Smooth muscle cell (in vitro differentiated cells): ENCODE results near the gene TENM4. TPM values are rescaled to one million over a fixed set of nuclear protein-coding genes. Genes with fewer than 3 reads are reported as not detected.

Experiments used
- DNase-seq: peaks from one replicate; lab custom pipeline; 2025; ENCODE audit not compliant: unreplicated experiment; lab: John Stamatoyannopoulos, UW
- H2AFZ ChIP-seq: fragments of 200-600 bp; sonication (generic); 2 replicates; pipeline ENCODE4 v1.6.0; 2016; ENCODE audit warnings: antibody characterized with exemption, low read depth, mild to moderate bottlenecking
- H3F3A ChIP-seq: fragments of 200-600 bp; sonication (generic); 2 replicates; pipeline ENCODE4 v1.6.0; 2017; ENCODE audit warnings: antibody characterized with exemption, low read depth
- H3K27ac ChIP-seq: fragments of 200-600 bp; sonication (generic); 2 replicates; pipeline ENCODE4 v1.5.1; 2016; ENCODE audit warnings: low read depth, mild to moderate bottlenecking
- H3K27me3 ChIP-seq: fragments of 200-600 bp; sonication (generic); 2 replicates; pipeline ENCODE4 v1.6.1; 2016; ENCODE audit warnings: low read depth, mild to moderate bottlenecking
- H3K36me3 ChIP-seq: fragments of 200-600 bp; sonication (generic); 2 replicates; pipeline ENCODE4 v1.5.1; 2016; ENCODE audit warnings: low read depth
- H3K4me1 ChIP-seq: fragments of 200-600 bp; sonication (generic); 2 replicates; pipeline ENCODE4 v1.5.1; 2016; ENCODE audit warnings: low read depth
- H3K4me2 ChIP-seq: fragments of 200-600 bp; sonication (generic); 2 replicates; pipeline ENCODE4 v1.6.0; 2016; ENCODE audit warnings: mild to moderate bottlenecking
- H3K4me3 ChIP-seq: fragments of 200-600 bp; sonication (generic); 2 replicates; pipeline ENCODE4 v1.5.1; 2016; ENCODE audit warnings: mild to moderate bottlenecking
- H3K79me2 ChIP-seq: fragments of 200-600 bp; sonication (generic); 2 replicates; pipeline ENCODE4 v1.6.0; 2016; ENCODE audit warnings: low read depth, mild to moderate bottlenecking
- H3K9ac ChIP-seq: fragments of 200-600 bp; sonication (generic); 2 replicates; pipeline ENCODE4 v1.6.0; 2016; ENCODE audit warnings: low read depth
- H3K9me3 ChIP-seq: fragments of 200-600 bp; sonication (generic); replicated peaks from 2 replicates; pipeline ENCODE4 v1.5.1; 2016; ENCODE audit warnings: low read depth
- H4K20me1 ChIP-seq: fragments of 200-600 bp; sonication (generic); 2 replicates; pipeline ENCODE4 v1.6.0; 2016; ENCODE audit warnings: low read depth
- WGBS: methylation state at CpG from one replicate; pipeline ENCODE4 v1.1.7; 2016; ENCODE audit warnings: low lambda C conversion rate; 5-methylcytosine and 5-hydroxymethylcytosine counted together
- polyA plus RNA-seq: library from polyadenylated mRNA; unstranded; fragments of >200 nt; fragmentation: Nextera tagmentation; extraction: Ambion mirVana; gene quantifications from 2 replicates; pipeline ENCODE4 v1.2.1, GENCODE V29; 2016
- total RNA-seq: library from RNA; depleted of rRNA; stranded (reverse); fragments of >200 nt; gene quantifications from 2 replicates; pipeline ENCODE4 v1.2.3, GENCODE V29; 2014
- TF ChIP-seq, protein P1 (sequence below): fragments of 200-600 bp; sonication (generic); IDR thresholded peaks from 2 replicates; pipeline ENCODE4 v1.5.1; 2017; ENCODE audit warnings: borderline replicate concordance, mild to moderate bottlenecking, antibody characterized with exemption; ENCODE audit not compliant: insufficient read depth, poor library complexity, severe bottlenecking

Gene TENM4
- total and polyA plus RNA-seq, 2 experiments from 2014 or later: 31.6 to 38.2 TPM

DNA sequence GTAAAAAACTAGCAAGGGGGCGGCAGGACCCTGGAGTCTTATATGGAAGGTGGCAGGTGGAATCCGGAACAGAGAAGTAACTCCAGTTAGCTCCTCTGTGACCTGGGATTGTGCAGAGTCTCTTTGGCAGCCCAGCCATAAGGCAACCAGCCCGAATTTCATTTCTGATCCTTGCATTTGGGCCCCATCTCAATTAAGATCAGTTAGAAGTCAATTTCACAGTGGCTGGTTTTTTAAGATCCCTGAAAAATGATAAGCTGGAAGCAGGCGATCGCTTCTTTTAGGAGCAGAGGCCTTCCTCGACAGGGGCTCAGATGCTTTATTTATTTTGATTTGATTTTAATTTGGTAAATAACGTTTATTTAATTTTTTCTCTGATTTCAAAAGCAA is 199.0 kb downstream of the TENM4 start:
- H3K27me3 ChIP-seq: no peaks in the 10 kb centered on the region
- WGBS: 86% methylated on average over 7 of the region's 7 CpGs
- TF ChIP-seq, protein P1, sequence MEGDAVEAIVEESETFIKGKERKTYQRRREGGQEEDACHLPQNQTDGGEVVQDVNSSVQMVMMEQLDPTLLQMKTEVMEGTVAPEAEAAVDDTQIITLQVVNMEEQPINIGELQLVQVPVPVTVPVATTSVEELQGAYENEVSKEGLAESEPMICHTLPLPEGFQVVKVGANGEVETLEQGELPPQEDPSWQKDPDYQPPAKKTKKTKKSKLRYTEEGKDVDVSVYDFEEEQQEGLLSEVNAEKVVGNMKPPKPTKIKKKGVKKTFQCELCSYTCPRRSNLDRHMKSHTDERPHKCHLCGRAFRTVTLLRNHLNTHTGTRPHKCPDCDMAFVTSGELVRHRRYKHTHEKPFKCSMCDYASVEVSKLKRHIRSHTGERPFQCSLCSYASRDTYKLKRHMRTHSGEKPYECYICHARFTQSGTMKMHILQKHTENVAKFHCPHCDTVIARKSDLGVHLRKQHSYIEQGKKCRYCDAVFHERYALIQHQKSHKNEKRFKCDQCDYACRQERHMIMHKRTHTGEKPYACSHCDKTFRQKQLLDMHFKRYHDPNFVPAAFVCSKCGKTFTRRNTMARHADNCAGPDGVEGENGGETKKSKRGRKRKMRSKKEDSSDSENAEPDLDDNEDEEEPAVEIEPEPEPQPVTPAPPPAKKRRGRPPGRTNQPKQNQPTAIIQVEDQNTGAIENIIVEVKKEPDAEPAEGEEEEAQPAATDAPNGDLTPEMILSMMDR: no peak
- H3K4me2 ChIP-seq: no peak overlapping the region
- no peaks in the 10 kb centered on the region for H3K36me3 ChIP-seq
- H3K9me3 ChIP-seq: no peaks in the 10 kb centered on the region
- H3F3A ChIP-seq: peaks cover 12% of the 10 kb centered on the region
- H2AFZ ChIP-seq: no peak overlapping the region
- DNase-seq: no peak
- no peak overlapping the region for H3K27ac ChIP-seq
- H3K79me2 ChIP-seq: no peaks in the 10 kb centered on the region
- H3K9ac ChIP-seq: no peak overlapping the region
- peaks cover 20% of the 10 kb centered on the region for H3K4me1 ChIP-seq
- no peak overlapping the region for H3K4me3 ChIP-seq
- no peaks in the 10 kb centered on the region for H4K20me1 ChIP-seq

DNA sequence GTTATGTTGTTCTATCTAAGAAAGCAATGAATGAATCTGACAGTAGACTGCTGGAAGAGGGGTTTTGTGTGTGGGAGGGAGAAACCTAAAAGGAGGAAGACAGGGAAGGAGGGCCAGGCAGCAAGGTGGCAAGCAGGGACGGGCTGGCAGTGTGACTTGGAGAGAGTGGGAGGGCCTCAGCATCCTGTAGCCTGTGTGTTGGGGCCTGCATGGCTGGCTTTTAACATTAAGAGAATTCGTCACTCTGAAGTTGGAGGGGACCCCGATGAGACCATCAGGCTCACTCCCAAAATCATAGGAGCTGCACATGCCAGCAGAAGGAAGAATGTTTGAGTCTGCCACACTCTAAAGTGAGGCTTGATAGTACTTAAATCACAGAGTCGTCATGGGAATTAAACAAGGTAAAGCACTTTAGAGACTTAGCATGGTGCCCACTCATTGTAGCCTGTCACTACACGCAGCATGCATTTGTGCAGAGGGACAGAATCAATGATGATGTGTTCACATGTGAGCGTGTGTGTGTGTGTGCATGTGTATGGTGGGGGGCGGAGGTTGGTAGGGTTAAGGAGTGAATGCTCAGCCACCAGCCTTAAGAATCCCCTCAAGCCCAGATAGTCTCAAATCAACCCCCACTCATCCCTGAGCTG is 199.5 kb downstream of the TENM4 start:
- Histone ChIP-seq H3K9ac (no peak overlapping the region), H2AFZ (no peak overlapping the region), H3K4me2 (no peak overlapping the region), H3K27ac (no peak overlapping the region), H3K9me3 (no peaks in the 10 kb centered on the region), H3F3A (peaks cover 14% of the 10 kb centered on the region), H3K4me3 (no peak overlapping the region), H3K36me3 (no peaks in the 10 kb centered on the region), H3K79me2 (no peaks in the 10 kb centered on the region), H4K20me1 (no peaks in the 10 kb centered on the region), H3K27me3 (no peaks in the 10 kb centered on the region), H3K4me1 (peaks cover 20% of the 10 kb centered on the region)
- 90% methylated on average over 7 of the region's 7 CpGs for WGBS
- TF ChIP-seq, protein P1: no peak
- DNase-seq: no peak

DNA sequence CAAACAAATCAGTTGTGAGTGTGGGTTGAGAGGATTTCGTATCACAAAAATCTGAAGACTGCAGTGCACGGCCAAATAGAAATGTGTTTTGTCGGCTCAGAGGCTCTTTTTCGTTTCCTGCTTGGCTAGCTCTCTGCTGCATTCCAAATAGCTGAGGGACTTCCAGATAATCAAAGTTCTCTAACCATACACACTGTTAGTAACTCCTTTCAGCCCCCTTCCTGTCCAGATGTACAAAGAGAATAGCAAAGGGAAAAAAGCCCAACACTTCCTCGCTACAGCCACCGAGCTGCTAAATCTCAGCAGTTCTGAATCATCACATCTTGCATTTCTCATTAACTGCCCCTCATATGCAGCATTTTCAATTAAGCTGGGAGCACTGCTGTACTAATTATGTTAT is 203.1 kb downstream of the TENM4 start:
- DNase-seq: no peak
- H3K27ac ChIP-seq: peak overlapping the region; percentile 96

More for the DNA sequence above, 203.1 kb downstream of the TENM4 start:
- TF ChIP-seq, protein P1: no peak
- Histone ChIP-seq H3K4me2 (peak overlapping the region; percentile 67), H4K20me1 (no peaks in the 10 kb centered on the region), H3K4me1 (peaks cover 23% of the 10 kb centered on the region), H3K9me3 (no peaks in the 10 kb centered on the region), H3K36me3 (no peaks in the 10 kb centered on the region), H2AFZ (no peak overlapping the region), H3K4me3 (no peak overlapping the region), H3K27me3 (no peaks in the 10 kb centered on the region), H3K9ac (peak overlapping the region; percentile 74), H3F3A (peaks cover 13% of the 10 kb centered on the region), H3K79me2 (no peaks in the 10 kb centered on the region)
- WGBS: 7% methylated on average over 6 of the region's 6 CpGs
